ENCODE measurements around the gene EP400.

Gene EP400, protein sequence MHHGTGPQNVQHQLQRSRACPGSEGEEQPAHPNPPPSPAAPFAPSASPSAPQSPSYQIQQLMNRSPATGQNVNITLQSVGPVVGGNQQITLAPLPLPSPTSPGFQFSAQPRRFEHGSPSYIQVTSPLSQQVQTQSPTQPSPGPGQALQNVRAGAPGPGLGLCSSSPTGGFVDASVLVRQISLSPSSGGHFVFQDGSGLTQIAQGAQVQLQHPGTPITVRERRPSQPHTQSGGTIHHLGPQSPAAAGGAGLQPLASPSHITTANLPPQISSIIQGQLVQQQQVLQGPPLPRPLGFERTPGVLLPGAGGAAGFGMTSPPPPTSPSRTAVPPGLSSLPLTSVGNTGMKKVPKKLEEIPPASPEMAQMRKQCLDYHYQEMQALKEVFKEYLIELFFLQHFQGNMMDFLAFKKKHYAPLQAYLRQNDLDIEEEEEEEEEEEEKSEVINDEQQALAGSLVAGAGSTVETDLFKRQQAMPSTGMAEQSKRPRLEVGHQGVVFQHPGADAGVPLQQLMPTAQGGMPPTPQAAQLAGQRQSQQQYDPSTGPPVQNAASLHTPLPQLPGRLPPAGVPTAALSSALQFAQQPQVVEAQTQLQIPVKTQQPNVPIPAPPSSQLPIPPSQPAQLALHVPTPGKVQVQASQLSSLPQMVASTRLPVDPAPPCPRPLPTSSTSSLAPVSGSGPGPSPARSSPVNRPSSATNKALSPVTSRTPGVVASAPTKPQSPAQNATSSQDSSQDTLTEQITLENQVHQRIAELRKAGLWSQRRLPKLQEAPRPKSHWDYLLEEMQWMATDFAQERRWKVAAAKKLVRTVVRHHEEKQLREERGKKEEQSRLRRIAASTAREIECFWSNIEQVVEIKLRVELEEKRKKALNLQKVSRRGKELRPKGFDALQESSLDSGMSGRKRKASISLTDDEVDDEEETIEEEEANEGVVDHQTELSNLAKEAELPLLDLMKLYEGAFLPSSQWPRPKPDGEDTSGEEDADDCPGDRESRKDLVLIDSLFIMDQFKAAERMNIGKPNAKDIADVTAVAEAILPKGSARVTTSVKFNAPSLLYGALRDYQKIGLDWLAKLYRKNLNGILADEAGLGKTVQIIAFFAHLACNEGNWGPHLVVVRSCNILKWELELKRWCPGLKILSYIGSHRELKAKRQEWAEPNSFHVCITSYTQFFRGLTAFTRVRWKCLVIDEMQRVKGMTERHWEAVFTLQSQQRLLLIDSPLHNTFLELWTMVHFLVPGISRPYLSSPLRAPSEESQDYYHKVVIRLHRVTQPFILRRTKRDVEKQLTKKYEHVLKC (N-terminal part only)

DNA sequence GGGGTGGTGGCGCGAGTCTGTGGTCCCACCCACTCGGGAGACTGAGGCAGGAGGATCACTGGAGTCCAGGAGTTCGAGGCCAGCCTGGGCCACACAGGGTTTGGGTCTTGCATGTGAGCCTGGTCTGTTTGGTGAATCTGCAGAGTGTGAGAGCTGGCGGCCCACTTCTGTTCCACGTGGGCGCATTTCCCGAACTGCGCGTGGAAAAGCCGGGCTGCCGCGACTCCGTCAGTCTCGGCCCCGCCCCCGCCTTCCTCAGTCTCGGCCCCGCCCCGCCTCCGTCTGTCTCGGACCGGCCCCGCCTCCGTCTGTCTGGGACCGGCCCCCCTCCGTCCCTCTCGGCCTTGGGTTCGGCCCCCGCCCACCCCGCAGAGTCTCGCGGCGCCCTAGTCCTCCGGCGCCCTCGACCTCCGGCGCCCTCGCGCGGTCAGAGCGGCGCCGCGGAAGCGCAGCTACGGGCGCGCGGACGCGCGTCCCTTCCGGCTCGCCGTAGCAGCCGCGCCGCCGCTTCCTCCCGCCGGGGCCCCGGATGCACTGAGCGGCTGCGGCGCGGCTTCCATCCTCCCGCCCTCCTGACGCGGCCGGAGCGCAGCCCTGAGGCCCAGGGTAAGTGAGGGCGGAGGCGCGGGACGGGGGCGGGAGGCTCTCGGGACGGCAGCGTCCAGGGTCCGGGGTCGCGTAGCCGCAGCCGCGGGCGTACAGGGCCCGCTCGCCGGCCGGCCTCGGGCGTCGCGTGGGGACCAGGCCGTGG, at the start of gene EP400:
EP400 (plus strand) TSS at position 512 of the 751 bp plus-strand sequence. CDS start 10,678 bp downstream, outside the sequence.
- DNase-seq (ENCODE audit: low read depth in 2 of 2) = peak; percentile 96 to 97

DNA sequence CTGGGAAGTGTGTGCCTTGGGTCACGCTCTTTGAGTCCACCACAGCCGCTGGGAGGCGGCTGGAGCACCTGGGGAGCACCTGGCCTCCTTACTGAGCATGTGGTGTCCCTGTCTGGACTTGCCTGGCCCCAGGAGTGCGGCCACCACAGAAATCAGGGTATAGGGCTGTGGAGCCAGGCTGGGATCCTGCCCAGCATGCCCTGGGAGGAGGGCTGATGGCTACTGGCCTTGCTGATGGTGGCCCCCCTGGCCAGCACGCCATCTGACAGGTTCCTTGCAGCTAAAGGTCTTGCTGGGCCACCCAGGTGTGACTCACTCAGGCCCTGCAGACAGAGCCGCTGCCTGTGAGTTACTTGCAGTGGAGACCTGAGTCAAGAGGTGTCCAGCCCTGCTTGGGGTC, 49.3 kb upstream of the EP400 start:
- no peak for DNase-seq (ENCODE audit: low read depth in 2 of 2)

DNA sequence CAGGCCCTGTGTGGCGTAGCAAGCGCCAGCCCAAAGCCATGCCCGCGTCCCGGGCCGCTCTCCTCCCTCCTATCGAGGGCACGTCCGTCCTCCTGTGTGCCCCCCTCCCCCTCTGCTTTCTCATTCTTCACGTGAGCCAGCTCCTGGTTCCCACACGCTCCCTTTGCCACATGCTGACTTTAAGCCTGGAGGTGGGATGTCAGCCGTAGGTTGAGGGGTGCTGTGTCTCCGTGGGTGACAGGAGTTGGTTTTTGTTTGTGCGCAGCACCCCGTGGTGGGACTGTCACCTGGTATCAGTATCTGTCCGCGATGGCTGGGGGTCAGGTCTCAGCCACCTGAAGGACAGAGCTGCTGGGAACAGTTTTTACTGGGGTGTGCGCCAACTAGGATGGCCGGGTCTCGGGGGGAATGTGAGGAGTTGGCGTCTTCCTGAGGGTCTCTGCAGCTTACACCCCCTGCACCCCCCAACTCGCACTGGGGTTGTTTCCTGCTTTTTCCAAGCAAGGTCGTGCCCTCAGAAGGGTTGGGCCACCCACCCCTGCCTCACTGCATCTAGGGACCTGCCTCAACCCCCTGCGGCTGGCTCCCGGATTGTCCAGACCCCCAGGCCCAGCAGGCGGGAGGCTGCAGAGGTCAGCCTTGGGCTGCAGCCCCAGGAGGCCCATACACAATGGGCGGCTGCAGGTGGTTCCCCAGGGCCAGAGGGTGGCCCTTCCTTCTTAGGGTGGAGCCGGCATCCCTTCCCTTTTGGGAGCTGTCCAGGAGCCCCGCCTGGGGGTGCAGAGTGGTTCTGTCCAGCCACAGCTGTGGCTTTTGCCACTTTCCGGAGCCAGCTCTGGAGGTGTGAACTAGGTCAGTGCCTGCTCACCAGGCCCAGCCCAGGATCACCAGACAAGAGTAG, 48.1 kb upstream of the EP400 start:
- no peak for DNase-seq (ENCODE audit: low read depth in 2 of 2)

DNA sequence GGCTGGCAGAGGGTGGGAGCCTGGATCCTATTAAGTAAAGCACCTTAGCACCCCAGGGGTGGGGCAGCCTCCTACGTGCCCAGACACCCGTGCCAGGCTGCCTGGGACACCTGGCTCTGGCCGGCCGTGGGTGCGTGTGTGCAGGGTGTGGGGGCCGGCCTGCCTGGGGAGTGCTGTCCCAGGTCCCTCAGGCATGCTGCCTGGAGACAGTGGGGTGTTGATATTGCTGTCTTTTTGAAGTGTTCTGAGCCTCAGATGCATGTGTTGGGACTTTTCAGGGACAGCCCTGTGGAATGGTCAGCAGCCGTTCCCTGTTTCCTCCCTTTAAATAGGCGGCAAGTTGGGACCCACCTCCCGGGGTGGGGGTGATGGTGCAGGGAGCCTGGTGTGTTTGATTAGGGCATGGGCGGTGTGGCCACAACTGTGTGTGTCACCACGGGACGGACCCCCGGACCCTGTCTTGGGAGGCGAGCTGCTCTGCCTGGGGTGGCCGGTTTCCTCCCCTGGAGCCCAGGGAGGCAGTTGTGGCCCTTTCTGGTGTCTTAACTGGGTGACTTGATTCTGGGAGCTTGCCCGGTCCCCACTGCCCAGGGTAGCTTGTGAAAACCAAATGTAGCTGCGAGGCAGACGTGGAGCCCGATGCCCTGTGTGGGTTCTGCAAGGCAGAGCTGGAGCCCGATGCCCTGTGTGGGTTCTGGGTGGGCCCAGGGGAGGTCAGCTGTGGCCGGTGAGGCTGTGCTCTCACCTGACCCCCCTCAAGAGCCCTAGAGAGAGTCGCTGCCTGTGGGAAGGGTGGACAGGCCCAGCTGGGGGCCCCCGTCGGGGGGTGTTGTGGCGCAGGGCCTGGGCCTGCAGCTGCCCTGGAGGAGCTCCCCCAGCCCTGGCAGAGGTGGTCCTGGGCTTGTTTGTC, 47.2 kb upstream of the EP400 start:
- DNase-seq (ENCODE audit: low read depth in 2 of 2) = no peak

DNA sequence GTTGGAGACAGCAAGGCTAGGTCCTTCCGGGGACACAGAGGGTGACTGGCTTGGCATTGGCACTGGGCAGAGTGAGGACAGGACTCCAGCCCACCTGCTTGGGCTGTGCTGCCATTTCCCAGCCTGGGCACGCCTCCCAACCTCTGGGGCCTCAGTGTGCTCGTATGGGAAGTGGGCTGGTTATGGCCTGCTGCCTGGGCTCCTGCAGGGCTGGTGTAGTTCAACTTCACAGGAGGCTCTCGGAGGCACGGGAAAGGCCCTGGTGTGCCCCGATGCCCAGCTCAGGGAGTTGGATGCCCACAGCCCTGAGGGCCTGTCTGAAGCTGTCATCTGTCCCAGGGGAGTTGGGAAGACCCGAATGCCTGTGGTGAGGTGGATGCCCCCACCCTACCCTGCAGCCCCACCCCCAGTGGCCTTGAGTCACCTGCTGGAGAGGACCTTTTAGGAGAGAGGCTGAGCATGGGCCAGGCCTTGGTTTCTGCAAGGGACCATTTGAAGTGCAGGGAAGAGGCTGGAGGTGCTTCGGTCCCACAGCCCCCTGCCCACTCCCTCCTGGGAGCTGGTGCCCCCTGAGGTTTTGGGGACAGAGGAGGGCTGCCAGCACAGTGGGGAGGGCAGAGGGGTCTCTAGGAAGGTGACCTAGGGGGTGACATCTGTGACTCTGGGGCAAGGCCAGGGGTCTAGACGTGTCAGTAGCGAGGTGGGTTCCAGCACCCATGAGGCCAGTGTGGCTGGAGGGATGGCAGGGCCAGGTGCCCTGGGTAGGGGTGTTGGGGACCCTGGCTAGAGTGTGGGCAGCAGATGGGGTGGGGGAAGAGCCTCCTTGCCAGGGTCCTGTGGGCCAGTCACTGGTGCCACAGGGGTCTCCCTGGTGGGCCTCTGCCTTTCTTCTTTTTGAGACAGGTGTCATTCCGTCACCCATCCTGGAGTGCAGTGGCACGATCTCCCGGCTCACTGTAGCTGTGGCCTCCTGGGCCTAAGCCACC, 46.2 kb upstream of the EP400 start:
- DNase-seq (ENCODE audit: low read depth in 2 of 2) = no peak

DNA sequence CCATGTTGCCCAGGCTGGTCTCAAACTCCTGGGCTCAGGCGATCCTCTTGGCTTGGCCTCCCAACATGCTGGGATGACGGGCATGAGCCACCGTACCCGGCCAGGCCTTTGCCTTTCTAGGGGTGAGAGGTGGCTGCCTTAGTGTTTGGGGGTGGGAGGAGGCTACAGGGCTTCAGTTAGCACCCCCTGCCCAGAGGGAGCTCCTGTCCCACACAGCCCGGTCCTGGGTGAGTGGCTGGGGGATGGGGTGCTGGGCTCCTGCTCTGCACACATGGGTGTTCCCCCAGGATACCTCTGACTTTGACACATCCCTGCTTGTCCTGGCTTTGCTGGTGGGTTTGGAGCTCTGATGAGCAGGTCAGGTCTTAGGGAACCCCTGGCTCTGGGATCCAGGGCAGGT, 45.4 kb upstream of the EP400 start:
- no peak for DNase-seq (ENCODE audit: low read depth in 2 of 2)

DNA sequence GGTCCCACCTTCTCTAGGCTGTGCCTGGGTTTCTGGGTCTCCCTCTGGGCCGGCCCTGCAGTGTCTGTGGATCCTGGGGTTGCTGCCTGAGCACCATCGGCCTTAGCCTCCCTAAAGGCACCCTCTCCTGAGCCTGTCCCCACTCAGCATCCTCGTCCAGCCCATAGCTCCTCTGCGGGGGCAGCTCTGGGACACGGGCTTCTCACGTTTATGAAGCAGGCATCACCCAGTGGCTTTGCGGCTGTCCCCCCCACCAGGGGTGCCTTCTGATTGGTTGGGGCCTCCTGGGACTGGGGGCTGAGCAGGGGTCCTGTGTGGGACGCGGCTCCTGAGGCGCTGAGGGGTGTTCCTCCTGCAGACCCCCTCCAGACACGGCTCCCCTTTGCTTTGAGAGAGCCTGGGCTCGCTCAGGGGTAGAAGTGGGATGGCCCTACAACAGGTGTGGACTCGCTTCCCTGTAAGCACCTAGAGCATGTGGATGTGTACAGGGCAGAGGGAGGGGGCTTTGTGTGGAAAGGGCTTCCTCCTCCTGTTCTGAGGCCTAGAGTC, 44.6 kb upstream of the EP400 start:
- DNase-seq (ENCODE audit: low read depth in 2 of 2) = no peak

DNA sequence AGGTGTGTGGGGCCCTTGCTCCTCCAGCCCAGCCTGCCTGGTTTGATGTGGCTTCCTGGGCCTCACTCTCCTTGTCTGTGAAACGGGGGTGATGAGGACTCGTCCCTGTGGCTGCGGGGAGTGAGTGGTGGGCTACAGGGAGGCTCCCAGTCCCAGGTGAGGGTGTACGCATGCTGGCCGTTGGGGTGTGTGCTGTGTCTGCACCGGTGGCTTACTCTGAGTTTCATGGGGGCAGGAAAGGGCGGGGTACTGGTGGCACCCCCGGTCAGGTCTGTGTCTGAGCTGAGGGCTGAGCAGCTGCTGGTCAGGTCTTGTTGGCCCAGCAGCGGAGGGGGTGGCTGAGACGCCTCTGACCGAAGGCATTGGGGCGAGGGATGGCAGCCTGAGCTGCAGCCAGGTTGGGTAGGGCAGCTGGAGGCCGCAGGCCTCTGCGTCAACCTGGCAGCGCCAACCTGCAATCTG, 44.1 kb upstream of the EP400 start:
- DNase-seq (ENCODE audit: low read depth in 2 of 2) = no peak

DNA sequence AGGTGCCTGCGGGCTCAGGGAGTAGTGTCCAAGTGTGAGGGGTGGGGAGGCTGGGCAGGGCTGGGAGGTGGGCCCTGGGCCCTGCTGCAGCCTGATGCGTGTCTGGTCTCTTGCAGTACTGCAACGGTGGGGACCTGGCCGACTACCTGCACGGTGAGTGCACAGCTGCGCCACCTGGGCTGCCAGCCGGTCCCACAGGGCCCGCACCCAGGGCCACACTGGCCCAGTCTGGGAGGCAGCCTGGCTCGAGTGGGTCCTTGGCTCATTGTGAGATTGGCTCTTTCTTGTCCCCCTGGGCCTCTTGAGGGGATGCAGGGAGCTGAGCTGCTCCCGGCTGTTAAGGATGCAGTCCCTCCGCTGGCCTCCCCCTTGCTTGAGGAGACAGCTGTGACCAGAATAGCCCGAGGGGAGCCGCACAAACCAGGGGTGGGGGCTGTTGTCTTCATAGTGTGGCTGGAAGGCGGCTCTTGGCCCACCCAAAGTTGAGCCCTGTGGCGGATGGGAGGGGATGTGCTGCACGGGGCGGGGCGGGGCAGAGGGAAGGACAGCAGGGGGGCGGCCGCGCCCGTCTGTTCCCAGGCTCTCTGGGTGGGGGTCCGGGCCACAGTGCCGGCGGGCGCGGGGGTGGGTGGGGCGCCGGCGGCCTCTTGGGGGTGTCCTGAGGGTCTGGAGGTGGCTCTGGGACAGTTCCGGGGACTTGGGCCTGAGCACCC, 42.2 kb upstream of the EP400 start:
- DNase-seq (ENCODE audit: low read depth in 2 of 2) = no peak

DNA sequence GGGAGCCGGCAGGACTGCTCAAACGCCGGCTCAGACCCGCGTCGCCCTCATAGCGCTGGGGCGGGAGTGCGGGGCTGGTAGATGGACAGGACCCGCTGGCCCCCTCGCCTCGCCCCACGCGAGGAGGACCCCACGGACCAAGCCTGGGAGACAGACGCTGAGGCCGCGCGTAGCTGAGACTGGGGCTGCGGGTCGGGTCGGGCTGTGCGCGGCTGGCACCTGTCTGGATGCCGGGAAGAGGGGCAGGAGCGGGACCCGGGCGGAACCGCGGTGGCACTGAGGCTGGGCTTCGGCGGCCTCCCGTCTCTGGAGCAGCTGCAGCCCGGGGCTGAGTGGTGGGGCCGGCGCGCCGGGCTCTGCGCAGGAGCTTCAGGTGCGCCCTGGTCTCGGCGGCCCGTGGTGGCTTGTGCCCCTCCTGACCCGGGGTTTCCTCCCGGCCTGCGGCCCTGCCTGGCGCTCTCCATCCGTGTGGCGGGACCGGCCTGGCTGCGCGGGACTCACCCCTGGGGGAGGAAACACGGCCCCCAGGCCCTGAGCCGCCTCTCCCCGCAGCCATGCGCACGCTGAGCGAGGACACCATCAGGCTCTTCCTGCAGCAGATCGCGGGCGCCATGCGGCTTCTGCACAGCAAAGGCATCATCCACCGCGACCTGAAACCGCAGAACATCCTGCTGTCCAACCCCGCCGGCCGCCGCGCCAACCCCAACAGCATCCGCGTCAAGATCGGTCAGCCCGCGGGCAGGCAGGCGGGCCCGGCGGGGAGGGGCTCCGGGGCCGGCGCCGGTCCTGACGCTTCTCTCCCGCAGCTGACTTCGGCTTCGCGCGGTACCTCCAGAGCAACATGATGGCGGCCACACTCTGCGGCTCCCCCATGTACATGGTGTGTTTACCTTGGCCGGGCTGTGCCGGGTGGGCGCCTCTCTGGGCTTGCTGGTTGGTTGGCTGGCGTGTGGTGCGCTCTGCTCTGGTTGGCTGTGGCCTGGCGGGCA, 41.4 kb upstream of the EP400 start:
- no peak for DNase-seq (ENCODE audit: low read depth in 2 of 2)

DNA sequence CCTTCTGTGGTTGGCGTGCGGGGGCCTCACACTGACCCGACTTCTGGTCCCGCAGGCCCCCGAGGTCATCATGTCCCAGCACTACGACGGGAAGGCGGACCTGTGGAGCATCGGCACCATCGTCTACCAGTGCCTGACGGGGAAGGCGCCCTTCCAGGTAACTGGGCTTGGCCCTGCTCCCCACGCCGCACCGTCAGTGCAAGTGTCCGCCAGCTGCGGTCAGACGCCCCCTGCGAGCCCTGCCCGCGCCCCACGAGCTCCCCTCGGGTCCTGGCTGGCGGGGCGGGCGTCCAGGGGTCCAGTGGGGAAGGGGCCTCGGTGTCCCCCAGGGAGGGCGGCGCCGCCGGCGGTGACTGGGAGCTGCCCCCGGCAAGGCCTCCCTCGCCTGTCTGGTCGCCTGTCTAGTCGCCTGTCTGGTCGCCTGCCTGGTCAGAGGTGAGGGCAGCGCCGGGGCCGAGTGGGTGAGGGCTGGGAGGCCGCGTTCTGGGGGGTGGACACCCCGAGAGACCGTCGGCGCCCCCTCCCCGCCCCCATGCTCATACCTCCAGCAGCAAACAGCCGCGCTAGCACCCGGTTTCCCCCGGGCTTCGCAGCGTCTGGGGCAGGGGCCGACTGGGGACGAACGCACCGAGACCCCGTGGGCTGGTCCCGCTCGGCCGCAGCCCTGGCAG, 40.5 kb upstream of the EP400 start:
- no peak for DNase-seq (ENCODE audit: low read depth in 2 of 2)

DNA sequence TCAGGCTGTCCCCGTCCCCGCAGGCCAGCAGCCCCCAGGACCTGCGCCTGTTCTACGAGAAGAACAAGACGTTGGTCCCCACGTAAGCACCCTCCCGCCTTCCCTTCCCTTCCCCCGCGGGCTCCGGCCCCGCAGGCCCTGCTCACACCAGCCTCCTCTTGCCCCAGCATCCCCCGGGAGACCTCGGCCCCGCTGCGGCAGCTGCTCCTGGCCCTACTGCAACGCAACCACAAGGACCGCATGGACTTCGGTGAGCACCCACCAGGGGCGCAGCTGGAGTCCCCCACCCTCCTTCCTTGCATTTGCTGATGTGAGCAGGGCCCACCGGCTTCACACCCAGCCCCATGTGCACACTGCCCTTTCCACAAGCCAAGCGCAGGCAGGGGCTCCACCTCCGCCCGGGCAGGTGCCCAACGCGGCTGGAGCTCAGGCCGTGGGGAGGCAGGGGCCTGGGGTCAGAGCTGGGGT, 40.0 kb upstream of the EP400 start:
- no peak for DNase-seq (ENCODE audit: low read depth in 2 of 2)

DNA sequence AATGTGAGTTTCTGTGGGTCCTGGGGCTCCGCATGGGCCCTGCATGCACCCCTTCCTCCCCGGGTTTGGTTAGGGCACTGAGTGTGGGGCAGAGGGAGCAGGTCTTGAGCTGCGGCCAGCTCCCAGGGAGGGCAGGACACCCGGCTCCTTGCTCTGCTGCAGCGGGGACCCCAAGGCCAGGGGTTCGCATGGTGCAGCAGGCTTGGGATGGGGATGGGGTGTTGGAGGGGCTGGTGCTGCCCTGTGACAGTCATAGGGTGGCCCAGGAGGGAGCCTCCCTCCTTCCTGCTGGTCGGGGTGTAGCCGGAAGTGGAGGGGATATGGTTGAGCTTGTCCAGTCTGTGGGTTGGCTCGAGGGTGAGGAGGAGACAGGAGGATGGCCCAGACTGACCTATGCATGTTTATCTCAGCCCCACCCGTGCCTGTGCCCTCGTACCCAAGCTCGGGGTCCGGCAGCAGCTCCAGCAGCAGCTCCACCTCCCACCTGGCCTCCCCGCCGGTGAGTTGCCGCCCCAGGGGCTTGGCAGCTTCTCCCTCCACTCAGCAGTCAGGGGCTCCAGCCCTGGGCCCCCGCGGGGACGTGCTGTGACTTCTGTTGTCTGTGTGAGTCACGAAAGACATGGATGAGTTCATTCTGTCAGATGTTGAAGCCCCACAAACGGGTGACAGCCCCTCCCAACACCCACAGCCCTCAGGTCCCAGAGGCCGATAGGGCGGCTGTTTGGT, 39.3 kb upstream of the EP400 start:
- no peak for DNase-seq (ENCODE audit: low read depth in 2 of 2)

DNA sequence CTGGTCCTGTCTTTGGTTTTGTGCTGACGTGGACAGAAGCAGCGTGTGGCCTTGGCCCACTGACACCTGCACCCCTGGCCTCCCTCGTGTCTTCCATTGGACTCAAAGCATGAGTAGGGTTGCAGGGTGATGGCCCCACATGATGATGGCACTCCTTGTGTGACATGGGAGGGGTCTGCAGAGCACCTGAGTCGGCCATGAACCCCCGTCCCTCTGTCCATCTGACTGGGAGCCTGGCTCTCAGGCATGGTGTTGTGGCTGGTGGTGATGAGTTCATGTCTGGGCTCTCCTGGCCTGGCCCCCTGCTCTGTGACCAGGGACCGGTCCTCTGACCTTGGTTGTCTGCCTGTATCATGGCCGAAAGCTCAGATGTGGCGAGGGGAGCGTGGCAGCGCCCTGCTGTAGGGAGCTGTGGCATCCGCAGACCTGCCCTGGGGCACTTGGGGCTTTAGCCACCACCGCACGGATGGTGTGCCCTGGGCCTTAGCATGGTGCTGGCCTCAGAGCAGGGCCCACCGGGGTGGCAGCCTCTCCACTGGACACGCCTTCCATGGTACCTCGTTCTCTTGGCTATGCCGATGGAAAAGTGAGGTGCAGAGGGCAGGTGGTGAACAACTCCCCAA, 38.6 kb upstream of the EP400 start:
- no peak for DNase-seq (ENCODE audit: low read depth in 2 of 2)

Measured in stimulated activated CD4-positive, alpha-beta T cell treated with anti-CD3 and anti-CD28 coated beads, Interleukin-1b, Interleukin-23, amount 100 ng/mL, for 4 hours (primary cell).